HG02884 (cell line): Measurements from ENCODE around the gene SLC2A5.

Experiments
- ATAC-seq: cut with Tn5 transposase; IDR thresholded peaks from one replicate; pipeline ENCODE4 v1.9.1; 2021; ENCODE audit warnings: mild to moderate bottlenecking, moderate library complexity; ENCODE audit not compliant: unreplicated experiment

SLC2A5 gene

GRCh38 chr1:9062846-9063245 is 6.6 kb downstream of the SLC2A5 start:
- ATAC-seq, result no peak

GRCh38 chr1:9062021-9062471 is 7.4 kb downstream of the SLC2A5 start:
- no peak for ATAC-seq

- ATAC-seq, result no peak
These were observed 8.0 kb downstream of the SLC2A5 start for GRCh38 chr1:9061252-9061960.

DNA sequence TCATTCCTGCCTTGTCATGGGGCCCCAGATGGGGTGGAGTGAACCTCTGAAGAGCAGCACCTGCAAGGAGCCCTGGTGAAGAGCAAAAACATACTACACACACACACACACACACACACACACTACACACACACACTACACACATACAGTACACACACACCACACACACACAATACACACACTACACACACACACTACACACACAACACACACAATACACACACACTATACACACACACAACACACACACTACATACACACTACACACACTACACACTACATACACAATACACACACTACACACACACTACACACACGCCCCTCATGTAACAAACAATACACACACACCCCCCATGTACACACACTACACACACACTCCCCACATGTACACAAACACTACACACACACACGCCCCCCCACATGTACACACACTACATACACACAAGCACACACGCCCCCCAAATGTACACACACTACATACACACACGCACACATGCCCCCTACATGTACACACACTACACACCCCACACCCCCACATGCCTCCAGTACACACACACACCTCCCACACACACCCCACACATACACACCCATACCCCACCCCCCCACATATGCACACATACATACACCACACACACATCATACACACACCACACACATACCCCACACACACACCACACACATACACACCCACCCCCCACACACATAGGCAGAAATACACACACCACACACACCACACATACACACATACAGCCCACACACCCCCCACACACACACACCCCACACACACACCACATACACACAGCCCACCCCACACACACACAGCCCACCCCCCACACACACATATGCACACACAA is 9.3 kb downstream of the SLC2A5 start:
- ATAC-seq, result no peak

DNA sequence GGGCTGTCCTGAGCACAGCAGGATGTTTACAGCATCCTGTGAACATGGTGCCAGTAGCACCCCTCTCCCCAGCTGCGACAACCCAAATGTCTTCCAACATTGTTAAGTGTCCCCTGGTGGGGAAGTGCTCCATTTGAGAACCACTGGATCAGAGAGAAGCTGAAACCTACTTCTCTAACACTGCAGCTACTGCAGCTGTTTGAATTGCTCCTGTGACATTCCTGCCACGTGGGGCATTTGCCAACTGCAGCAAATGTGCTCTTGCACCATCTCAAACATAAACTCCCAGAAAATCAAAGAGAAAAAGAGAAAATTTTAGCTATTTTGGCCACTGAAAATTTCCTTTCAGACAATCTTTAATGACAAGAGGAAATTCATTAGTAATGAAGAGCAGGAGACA is 11.0 kb downstream of the SLC2A5 start:
- no peak for ATAC-seq

DNA sequence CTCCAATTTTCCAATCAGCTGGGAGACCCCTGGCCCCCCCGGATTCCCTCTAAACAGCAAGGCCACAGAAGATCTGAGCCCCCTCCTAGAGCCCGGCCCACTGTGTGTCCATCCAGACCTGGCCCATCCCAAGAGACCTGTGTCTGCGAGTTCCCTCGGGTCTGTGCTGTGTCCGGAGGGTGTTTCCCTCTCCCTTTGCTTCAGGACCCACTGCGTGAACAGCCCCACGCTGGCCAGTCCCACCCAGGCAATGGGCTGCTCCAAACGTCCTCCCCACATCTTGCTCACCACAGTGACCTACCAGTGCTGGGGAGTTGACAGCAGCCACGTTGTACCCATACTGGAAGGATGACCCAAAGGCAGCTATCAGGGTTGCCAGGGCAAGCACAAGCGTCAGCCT is 11.6 kb downstream of the SLC2A5 start:
- no peak for ATAC-seq

GRCh38 chr1:9052272-9053049 is 17.0 kb downstream of the SLC2A5 start:
- no peak for ATAC-seq

GRCh38 chr1:9051379-9051778 is 18.1 kb downstream of the SLC2A5 start:
- no peak for ATAC-seq

DNA sequence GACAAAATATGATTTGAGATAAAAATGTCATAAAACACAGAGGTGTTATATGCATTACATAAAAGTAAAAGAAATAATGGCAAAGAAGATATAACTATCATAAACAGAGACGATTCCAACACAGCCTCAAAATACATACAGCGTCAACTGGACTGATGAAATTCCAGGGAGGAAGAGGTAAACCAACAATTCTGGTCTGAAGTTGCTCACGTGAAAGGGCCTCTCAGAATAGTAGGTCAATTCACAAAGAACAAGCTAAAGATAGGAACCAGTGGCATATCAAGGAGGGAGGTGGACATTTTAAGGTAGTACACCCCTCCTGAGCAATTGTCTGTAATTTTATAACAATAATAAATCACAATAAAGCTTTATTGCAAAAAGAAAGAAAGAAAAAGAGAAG is 18.6 kb downstream of the SLC2A5 start:
- no peak for ATAC-seq

GRCh38 chr1:9048551-9048950 is 20.9 kb downstream of the SLC2A5 start:
- ATAC-seq, result no peak

DNA sequence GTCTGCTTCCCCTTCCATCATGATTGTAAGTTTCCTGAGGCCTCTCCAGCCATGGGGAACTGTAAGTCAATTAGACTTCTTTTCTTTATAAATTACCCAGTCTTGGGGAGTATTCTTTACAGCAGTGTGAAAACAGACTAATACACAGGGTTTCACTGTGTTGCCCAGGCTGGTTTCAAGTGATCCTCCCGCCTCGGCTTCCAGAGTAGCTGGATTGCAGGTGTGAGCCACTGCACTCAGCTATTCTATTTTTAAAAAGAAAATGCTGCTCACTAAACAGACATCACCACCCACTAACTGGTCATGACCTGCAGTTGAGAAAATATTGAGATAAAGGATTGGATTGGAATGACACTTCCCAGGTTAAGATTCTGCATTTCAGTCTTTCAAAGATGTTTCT is 22.4 kb downstream of the SLC2A5 start:
- ATAC-seq, result no peak

- no peak for ATAC-seq
These were observed 23.4 kb downstream of the SLC2A5 start for GRCh38 chr1:9045861-9046510.

GRCh38 chr1:9044236-9044635 is 25.2 kb downstream of the SLC2A5 start:
- no peak for ATAC-seq

- no peak for ATAC-seq
These were observed 27.2 kb downstream of the SLC2A5 start for GRCh38 chr1:9042272-9042671.

DNA sequence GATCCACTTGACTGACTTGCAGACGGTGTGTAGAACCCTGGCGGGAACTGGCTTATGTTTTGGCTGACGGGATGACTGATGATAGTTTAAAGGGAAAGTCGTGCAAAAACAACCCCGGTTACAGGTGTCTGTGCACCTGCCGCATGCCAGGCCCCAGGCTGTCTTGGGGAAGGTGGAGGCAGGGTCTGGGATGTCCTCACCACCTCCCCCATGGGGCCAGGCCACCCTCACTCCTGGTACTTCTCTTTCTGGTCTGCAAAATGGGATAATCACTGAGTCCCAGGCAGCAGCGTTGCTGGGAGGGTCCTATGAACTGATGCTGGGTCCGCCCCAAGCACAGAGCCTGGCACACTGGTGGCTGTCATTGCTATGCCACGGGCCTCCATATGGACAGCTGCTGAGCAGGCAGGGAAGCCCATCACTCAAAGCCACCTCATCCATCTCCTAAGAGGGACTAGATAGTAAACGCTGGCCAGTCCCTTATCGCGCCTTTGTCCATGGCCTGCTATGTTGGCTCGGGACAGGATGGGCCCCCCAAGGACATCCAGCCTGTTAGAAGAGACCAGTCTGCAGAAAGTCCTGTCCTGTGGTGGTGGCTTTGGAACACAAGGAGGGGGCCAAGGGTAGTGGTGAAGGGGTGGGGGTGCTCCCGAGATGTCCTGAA is 28.2 kb downstream of the SLC2A5 start:
- ATAC-seq, result no peak

DNA sequence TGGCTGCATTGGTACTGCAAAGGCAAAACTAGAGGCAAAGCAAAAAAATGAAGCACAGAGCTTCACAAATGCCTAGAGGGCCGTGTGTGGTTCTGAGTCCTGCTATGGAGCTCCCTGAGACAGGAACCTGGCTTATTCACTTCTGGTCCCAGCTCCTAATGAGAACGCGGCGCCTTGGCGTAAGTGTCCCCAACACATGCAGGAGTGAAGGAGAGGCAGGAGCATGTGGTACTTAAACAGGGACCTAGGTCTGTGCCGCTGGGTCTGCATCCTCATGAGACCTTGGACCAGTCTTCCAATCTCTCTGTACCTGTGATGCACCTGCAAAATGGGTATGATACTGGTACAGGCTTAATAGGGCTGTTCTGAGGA is 28.8 kb downstream of the SLC2A5 start:
- no peak for ATAC-seq

DNA sequence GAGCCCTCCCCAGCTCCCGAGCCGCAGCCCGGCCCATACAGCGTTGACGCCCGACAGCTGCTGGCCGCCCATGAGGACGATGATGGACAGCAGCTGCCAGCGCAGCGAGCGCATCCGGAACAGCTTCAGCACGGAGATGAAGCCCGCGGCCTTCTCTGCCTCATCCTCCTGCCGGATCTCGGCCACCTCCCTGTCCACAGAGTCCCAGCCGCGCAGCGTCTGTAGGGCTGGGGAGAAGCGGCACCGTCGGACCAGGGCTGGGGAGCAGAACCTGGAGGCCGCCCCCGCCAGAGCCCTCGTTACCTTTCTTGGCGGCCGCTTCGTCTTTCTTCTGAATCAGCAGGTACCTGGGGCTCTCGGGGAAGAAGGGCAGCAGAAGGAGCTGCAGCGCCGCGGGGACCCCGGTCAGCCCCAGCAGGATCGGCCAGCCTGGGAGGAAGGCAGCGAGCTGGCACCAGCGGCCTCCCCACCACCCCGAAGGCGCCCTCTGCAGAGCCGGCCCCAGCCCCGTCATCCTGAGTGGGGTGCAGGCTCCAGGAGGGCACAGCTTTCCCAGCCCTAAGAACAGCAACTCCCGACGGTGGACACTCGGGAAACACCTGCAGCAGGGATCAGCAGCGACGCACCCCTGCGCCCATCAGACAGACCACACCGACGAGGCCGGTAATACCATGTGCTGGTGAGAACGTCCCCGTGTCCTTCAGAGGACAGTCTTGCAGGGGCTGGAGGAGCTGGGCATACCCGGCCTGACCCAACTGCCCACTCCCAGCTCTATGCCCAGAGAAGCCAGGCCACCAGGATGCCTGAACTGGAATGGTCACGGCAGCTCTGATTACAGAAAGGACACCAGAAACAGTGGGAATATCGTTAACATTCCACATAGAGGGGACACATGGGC is 29.4 kb downstream of the SLC2A5 start:
- no peak for ATAC-seq

GRCh38 chr1:9038881-9039760 is 30.3 kb downstream of the SLC2A5 start:
- ATAC-seq, result no peak

DNA sequence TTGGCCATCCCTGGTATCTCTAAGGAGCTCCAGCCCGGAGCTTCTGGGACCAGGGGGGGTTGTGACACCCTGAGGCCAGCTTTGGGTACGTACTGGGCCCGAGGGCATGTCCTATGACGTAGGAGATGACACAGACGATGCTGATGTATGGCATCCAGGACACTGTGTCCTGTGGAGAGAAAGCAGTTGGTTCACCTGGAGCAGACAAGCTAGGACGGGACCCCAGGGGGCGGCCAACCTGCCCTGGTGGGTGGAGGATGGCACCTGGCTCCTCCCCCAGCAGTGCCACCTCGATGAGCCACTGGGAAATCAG is 31.1 kb downstream of the SLC2A5 start:
- no peak for ATAC-seq
